Measurements from ENCODE around the gene AGPS.

Gene AGPS

DNA sequence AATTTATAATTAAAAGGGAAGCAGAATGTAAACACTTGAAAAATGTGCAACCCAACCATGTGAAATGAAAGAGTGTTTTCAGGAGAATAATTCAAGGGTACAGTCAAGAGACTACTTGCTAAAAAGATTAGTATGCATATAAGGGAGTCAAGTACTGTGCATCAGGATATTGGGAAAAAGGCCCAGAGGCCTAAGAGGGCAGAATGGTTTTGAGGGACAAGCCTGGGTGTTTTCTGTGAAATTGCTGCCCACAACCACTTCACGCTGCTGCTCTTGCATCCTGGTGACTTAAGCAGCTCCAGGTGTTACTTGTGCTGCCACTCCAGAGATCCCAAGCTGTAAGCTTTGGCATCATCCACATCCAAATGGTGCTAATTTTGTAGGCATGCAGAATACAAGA, 165.2 kb downstream of the AGPS start:
- no peaks in the 10 kb centered on the region for H3K36me3 ChIP-seq (ENCODE audit: insufficient read depth, low read length)
- no peaks in the 10 kb centered on the region for H3K4me1 ChIP-seq (ENCODE audit: insufficient read depth, low read length)
- H3K9me3 ChIP-seq (ENCODE audit: control insufficient read depth, insufficient read depth, low read length) = no peaks in the 10 kb centered on the region; the same call in 1 of the 2 replicates
- H3K9ac ChIP-seq (ENCODE audit: low read depth, low read length) = no peak overlapping the region

DNA sequence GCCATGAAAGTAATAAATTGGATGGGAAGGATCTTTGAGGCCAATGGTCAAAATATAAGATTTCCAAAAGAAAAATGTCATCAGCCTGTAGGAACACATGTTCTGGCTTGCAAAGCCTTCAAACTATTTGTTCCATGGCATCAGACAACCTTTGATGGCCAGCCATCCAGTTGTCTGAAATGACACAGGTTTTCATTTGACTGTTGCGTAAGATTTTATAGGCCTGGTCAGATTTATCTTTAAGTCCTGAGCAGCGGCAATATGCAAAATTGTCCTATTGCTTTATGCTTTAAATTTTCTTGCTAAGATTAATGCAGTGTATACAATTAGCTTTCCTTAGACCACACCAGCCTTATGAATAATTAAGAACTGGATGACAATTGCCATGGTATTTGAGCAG, 167.1 kb downstream of the AGPS start:
- Histone ChIP-seq H3K9me3 (ENCODE audit: control insufficient read depth, insufficient read depth, low read length) (no peaks in the 10 kb centered on the region; the same call in 1 of the 2 replicates), H3K4me1 (ENCODE audit: insufficient read depth, low read length) (no peaks in the 10 kb centered on the region), H3K36me3 (ENCODE audit: insufficient read depth, low read length) (no peaks in the 10 kb centered on the region), H3K9ac (ENCODE audit: low read depth, low read length) (no peak overlapping the region)

DNA sequence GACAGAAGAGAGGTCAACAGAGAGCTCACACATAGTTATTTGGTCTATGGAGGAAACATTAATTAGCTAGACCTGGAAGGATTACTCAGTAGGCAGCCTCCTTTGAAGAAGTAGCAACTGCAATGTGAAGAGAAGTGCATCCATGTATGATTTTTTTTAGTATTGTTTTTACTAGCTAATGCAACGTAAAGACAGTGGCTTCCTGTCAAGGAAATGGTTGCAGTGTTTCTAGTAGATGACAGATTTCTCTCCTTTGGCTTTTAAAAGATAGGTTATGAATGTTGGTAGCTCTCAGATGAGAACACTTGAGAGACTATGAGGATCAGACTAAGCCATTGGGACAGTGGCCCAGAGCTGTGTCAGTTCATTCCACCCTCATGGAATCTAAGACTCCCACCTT, 175.8 kb downstream of the AGPS start:
- Histone ChIP-seq H3K9ac (ENCODE audit: low read depth, low read length) (no peak overlapping the region), H3K9me3 (ENCODE audit: control insufficient read depth, insufficient read depth, low read length) (no peaks in the 10 kb centered on the region), H3K36me3 (ENCODE audit: insufficient read depth, low read length) (no peaks in the 10 kb centered on the region), H3K4me1 (ENCODE audit: insufficient read depth, low read length) (no peaks in the 10 kb centered on the region)

DNA sequence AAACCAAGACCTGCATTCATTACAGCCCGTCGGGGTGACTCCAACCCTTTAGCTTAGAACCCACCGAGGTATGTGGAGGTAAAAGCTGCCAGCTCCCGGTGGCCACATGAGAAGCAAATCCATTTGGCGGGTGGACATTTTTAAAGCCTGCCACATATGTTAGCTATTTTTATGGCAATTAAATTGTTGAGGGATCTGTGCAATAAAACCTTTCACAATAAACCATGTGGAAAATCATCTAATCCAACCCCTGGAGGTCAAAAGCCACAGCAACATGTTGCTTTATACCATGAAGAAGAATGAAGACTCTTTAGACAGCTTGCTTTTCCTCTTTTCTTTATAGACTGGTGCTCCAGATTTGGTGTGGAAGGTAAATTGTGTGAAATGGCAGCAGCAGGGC, 176.3 kb downstream of the AGPS start:
- Histone ChIP-seq H3K36me3 (ENCODE audit: insufficient read depth, low read length) (no peaks in the 10 kb centered on the region), H3K4me1 (ENCODE audit: insufficient read depth, low read length) (no peaks in the 10 kb centered on the region), H3K9me3 (ENCODE audit: control insufficient read depth, insufficient read depth, low read length) (no peaks in the 10 kb centered on the region), H3K9ac (ENCODE audit: low read depth, low read length) (no peak overlapping the region)

DNA sequence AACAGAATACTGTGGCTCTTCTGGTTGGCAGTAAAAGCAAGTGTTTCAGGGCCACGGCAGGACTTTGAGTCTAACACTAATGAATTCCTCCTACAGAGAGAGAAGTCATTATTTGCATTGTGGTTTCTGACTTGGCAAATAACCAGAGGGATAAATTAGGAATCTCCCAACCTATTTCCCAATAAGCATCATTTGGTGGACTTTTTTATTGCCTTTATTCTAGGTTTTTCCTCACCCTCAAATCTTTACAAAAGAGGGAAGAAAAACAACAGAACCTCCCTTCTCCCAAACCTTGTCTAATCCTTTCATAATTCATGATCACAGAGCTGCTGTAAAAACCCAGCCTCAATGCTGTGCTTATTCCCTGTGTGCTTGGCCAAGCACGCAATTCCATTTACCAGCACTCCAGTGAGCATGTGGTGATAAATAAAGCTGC, 179.7 kb downstream of the AGPS start:
- H3K4me1 ChIP-seq (ENCODE audit: insufficient read depth, low read length) = no peaks in the 10 kb centered on the region
- H3K9ac ChIP-seq (ENCODE audit: low read depth, low read length) = no peak overlapping the region
- H3K36me3 ChIP-seq (ENCODE audit: insufficient read depth, low read length) = no peaks in the 10 kb centered on the region
- H3K9me3 ChIP-seq (ENCODE audit: control insufficient read depth, insufficient read depth, low read length) = no peaks in the 10 kb centered on the region

DNA sequence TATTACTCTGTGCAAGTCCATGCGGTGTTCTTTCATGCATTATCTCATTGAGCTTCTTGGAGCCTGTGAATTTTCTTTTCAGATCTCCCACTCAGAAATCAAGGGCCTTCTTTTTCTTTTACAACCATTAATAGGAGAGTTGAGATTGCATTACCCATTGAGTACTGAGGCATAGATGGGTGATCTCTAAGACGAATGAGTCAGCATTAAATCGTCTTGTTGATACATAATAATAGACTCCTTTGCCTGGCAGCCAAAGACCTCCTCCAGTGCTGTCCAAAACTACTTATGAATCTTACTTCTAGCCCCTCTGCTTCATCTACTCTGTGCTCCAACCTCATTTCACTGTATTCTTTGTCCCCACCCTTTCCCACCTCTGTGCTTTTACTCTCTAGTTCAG, 180.5 kb downstream of the AGPS start:
- H3K4me1 ChIP-seq (ENCODE audit: insufficient read depth, low read length) = no peaks in the 10 kb centered on the region
- no peak overlapping the region for H3K9ac ChIP-seq (ENCODE audit: low read depth, low read length)
- no peaks in the 10 kb centered on the region for H3K9me3 ChIP-seq (ENCODE audit: control insufficient read depth, insufficient read depth, low read length)
- H3K36me3 ChIP-seq (ENCODE audit: insufficient read depth, low read length) = no peaks in the 10 kb centered on the region

DNA sequence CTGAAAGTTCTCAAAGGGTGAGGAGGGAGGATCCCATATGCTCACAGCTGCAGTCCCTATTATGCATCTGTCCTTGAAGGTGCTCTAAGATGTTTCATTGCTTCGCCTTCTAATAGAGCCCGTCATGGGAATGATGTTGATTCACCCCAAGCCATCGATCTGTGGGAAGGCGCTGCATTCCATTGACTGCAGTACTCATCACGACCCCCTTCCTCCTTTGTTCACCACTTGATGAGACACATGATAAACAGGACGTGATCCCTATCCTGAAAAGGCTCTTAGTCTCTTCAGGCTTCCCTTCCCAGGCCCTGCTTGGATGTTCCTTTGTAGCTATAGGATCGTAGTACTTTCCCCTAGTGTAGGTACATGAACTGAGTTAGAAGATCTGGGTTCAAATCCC, 181.8 kb downstream of the AGPS start:
- no peaks in the 10 kb centered on the region for H3K4me1 ChIP-seq (ENCODE audit: insufficient read depth, low read length)
- no peaks in the 10 kb centered on the region for H3K36me3 ChIP-seq (ENCODE audit: insufficient read depth, low read length)
- no peak overlapping the region for H3K9ac ChIP-seq (ENCODE audit: low read depth, low read length)
- H3K9me3 ChIP-seq (ENCODE audit: control insufficient read depth, insufficient read depth, low read length) = no peaks in the 10 kb centered on the region

DNA sequence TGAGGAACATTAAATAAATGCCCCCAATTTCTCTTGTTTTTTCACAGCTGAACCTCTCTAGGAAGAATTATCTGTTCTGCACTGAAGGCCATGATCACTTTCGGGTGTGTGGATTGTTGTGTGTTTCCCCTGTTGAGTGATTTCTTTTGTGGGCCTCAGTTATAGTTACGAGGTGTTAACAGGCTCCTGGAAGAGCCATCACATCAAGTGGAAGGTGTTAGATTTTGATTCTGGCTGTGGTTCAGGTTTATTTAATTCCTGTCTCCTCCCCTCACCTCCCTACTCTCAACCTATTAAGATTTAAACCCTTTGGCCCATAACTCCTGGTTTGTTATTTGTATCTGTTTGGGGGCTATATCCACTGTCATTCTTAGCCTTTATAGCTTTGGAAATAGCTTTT, 182.8 kb downstream of the AGPS start:
- Histone ChIP-seq H3K9me3 (ENCODE audit: control insufficient read depth, insufficient read depth, low read length) (no peaks in the 10 kb centered on the region), H3K36me3 (ENCODE audit: insufficient read depth, low read length) (no peaks in the 10 kb centered on the region), H3K4me1 (ENCODE audit: insufficient read depth, low read length) (no peaks in the 10 kb centered on the region), H3K9ac (ENCODE audit: low read depth, low read length) (no peak overlapping the region)

DNA sequence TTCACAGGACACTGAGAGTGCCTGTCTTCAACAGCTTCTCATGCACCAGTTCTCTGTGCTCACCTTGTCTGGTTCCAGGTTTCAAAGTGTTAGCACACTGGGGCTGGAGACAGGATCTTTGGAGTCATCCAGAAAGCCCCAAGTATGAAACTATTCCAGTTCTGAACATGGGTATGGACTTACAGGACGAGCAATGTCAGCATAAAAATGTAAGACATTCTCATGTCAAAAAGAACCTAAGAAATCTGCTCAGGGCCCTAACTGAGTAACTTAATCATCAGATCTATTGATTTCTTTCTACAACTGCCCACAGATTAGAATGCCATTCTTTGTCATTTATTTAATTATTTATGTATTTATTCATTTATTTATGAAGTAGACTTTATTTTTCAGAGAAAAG, 184.5 kb downstream of the AGPS start:
- Histone ChIP-seq H3K9ac (ENCODE audit: low read depth, low read length) (no peak overlapping the region), H3K4me1 (ENCODE audit: insufficient read depth, low read length) (no peaks in the 10 kb centered on the region), H3K9me3 (ENCODE audit: control insufficient read depth, insufficient read depth, low read length) (no peaks in the 10 kb centered on the region)

DNA sequence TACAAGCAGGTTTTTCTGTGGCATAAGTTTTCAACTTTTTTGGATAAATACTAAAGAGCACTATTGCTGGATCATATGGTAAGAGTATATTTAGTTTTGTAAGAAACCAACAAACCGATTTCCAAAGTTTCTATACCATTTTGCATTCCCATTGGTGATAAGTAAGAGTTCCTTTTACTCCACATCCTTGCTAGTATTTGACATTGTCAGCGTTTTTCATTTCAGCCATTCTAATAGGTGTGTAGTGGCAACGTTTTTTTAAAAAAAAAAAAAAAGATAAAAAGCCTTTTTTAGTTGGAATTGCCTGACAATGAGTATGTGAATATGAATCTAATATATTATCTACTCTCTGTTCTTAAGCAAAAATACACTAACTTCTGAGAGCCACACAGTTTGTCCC, 185.9 kb downstream of the AGPS start:
- Histone ChIP-seq H3K4me1 (ENCODE audit: insufficient read depth, low read length) (no peaks in the 10 kb centered on the region), H3K9ac (ENCODE audit: low read depth, low read length) (no peak overlapping the region), H3K36me3 (ENCODE audit: insufficient read depth, low read length) (no peaks in the 10 kb centered on the region), H3K9me3 (ENCODE audit: control insufficient read depth, insufficient read depth, low read length) (no peaks in the 10 kb centered on the region)

More for the DNA sequence above, 184.5 kb downstream of the AGPS start:
- H3K36me3 ChIP-seq (ENCODE audit: insufficient read depth, low read length) = no peaks in the 10 kb centered on the region

DNA sequence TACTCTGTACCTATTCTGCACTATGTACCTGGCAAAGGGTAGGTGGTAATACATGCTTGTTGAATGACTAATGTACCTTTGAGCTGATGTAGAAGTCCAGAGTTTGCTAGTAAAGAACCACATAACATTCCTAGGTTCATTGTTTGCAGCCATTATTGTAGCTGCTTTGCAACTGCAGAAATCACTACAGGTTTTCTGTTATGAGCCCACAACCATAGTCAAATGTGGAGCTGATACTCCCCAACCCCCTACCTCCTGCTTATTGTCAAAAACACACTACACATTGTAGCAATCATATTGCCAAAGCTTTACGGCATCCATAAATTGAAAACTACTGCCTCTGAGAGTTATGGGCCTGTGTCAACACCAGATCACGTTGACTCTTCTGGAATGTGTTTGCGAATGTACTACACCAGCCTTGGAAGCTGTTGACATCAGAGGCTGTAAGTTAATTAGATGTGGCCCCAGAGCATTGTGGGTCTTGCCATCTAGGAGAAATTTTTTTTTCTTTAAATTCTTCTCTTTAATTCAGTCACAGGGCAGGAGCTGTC, 187.0 kb downstream of the AGPS start:
- Histone ChIP-seq H3K4me1 (ENCODE audit: insufficient read depth, low read length) (no peaks in the 10 kb centered on the region), H3K9me3 (ENCODE audit: control insufficient read depth, insufficient read depth, low read length) (no peaks in the 10 kb centered on the region), H3K9ac (ENCODE audit: low read depth, low read length) (no peak overlapping the region)

DNA sequence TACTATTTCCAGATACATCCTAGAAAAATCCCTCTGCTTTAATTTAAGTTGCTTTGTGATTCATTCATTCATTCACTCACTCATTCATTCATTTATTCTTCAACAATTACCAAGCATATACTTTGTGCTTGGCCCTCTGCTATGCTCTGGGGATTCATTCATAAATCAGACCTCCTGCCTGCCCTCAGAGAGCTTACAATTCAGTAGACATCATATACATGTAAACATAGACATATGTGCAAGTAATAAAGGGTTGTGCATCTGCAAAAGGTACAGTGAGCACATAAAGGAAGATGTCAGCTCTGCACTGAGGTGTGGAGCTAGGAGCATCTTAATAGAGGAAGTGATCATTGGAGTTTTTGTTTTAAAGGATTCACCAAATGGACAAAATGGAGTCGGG, 189.4 kb downstream of the AGPS start:
- Histone ChIP-seq H3K36me3 (ENCODE audit: insufficient read depth, low read length) (no peaks in the 10 kb centered on the region), H3K9ac (ENCODE audit: low read depth, low read length) (no peak overlapping the region), H3K9me3 (ENCODE audit: control insufficient read depth, insufficient read depth, low read length) (no peaks in the 10 kb centered on the region)

More for the DNA sequence above, 187.0 kb downstream of the AGPS start:
- no peaks in the 10 kb centered on the region for H3K36me3 ChIP-seq (ENCODE audit: insufficient read depth, low read length)

DNA sequence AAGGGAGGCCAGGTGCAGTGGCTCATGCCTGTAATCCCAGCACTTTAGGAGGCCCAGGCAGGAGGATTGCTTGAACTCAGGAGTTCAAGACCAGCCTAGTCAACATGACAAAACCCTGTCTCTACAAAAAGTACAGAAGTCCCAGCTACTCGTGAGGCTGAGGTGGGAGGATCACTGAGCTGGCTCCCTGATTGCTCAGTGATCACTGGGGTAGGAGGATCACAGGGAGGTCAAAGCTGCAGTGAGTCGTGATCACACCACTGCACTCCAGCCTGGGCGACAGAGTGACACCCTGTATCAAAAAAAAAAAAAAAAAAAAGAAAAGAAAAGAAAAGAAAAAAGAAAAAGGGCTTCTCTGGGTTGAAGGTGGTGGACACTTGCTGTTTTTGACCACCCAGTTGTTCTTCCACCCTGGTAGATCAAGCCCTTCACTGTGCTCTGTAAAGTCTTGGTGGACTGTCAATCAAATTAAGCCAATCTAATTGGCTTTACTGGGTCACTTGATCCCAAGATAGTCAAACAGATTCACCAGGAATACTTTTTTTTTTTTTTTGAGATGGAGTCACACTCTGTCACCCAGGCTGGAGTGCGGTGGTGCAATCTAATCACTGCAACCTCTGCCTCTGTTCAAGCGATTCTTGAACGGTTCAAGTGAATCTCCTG, 191.6 kb downstream of the AGPS start:
- Histone ChIP-seq H3K36me3 (ENCODE audit: insufficient read depth, low read length) (no peaks in the 10 kb centered on the region), H3K4me1 (ENCODE audit: insufficient read depth, low read length) (no peaks in the 10 kb centered on the region), H3K9me3 (ENCODE audit: control insufficient read depth, insufficient read depth, low read length) (no peaks in the 10 kb centered on the region), H3K9ac (ENCODE audit: low read depth, low read length) (no peak overlapping the region)

More for the DNA sequence above, 189.4 kb downstream of the AGPS start:
- H3K4me1 ChIP-seq (ENCODE audit: insufficient read depth, low read length) = no peaks in the 10 kb centered on the region

DNA sequence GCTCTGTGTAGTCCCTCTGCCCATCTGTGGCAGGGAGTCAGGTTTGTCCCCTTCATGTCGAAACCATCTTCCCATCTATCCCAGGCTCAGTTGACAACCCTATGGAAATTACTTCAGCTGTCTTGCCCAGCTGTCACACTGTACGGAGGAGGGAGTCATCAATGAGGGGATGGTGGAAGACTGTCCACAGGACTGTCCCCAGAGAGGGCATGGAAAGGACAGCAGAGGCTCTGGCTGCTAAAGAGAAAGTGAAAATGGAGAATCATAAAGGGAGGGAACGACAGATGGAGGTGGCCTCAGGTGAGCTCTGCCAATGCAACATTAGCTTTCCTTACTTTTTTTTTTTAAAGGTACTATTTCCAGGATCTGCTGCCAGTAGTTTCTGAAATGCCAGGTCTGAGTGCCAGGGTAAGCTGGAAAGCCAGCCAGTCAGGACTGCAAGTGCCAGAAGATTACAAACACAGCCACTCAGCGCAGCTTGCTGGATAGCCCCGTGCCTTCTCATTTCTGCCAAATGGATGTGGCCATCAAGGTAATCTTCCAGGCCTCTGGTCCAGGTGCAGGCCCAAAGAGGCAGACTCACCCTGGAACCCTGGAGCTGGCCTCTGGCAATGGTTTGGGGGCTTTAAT, 192.8 kb downstream of the AGPS start:
- Histone ChIP-seq H3K9me3 (ENCODE audit: control insufficient read depth, insufficient read depth, low read length) (no peaks in the 10 kb centered on the region), H3K36me3 (ENCODE audit: insufficient read depth, low read length) (no peaks in the 10 kb centered on the region), H3K4me1 (ENCODE audit: insufficient read depth, low read length) (no peaks in the 10 kb centered on the region), H3K9ac (ENCODE audit: low read depth, low read length) (no peak overlapping the region)

DNA sequence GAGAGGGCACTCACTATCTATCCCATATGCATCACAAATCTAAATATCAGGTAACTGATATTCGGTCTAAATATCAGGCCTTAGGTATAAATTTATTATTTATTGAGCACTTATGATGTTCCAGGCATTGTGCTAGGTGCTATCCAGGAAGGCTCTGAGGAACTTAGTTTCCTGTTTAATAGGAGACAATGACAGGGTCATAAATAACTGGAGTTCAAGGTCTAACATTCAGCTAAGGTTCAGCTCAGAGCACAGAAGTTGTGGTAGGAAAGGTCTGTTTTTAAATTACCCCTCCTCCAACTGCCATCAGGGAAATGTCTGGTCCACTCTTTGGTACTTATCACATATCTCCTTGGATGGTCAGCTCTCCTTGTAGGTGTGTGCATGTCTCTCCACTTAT, 193.6 kb downstream of the AGPS start:
- Histone ChIP-seq H3K36me3 (ENCODE audit: insufficient read depth, low read length) (no peaks in the 10 kb centered on the region), H3K9ac (ENCODE audit: low read depth, low read length) (no peak overlapping the region), H3K4me1 (ENCODE audit: insufficient read depth, low read length) (no peaks in the 10 kb centered on the region), H3K9me3 (ENCODE audit: control insufficient read depth, insufficient read depth, low read length) (no peaks in the 10 kb centered on the region)
